AG04449 (cell line): Measurements from ENCODE around the gene NPC1.

Source experiments
- CTCF ChIA-PET: fragments of 350-600 bp; formaldehyde crosslinking; extraction: SDS; loops from one replicate; lab custom pipeline; 2021; ENCODE audit warnings: antibody characterized with exemption; lab: Yijun Ruan, JAX
- POLR2A ChIA-PET: fragments of 400-600, 350-600 bp; formaldehyde crosslinking; extraction: SDS; loops from one replicate; lab custom pipeline; 2020; ENCODE audit warnings: antibody characterized with exemption, inconsistent platforms; lab: Yijun Ruan, JAX
- DNase-seq: peaks from one replicate; pipeline ENCODE4 v3.0.0-alpha.2; 2010; ENCODE audit warnings: low read depth, low spot score
- H3K4me3 ChIP-seq: 2 replicates; pipeline ENCODE4 v1.5.1; 2011; ENCODE audit warnings: low read depth, mild to moderate bottlenecking, control low read depth, low read length
- CTCF ChIP-seq: IDR thresholded peaks from one replicate; pipeline ENCODE4 v1.5.1; 2011; ENCODE audit warnings: mild to moderate bottlenecking, moderate library complexity, low read length, control low read depth, inconsistent platforms; ENCODE audit not compliant: insufficient read depth; ENCODE audit errors: missing control alignments

Gene NPC1

GRCh38 chr18:23612434-23613090, 26.3 kb upstream of the NPC1 start:
- ChIA-PET POLR2A (no interaction called here), CTCF (interaction anchor here (1.6 to 2.9 kb wide), 3 partner anchors 10 to 91 kb away, joined by 3 to 18 read pairs (median 17); no protein-coding TSS in a partner anchor)
- no peak for DNase-seq
- no peak overlapping the region for H3K4me3 ChIP-seq
- no peak for TF ChIP-seq CTCF

- CTCF ChIA-PET: interaction anchor here (0.7 to 3.2 kb wide), 3 partner anchors 9 to 13 kb away, joined by 3 to 16 read pairs (median 3); no protein-coding TSS in a partner anchor
Observed at GRCh38 chr18:23609390-23610023, 23.2 kb upstream of the NPC1 start.

GRCh38 chr18:23608211-23608610, 21.9 kb upstream of the NPC1 start:
- DNase-seq: no peak
- H3K4me3 ChIP-seq: no peak overlapping the region
- CTCF ChIA-PET: interaction anchor here (1.3 to 3.2 kb wide), 3 partner anchors 11 to 95 kb away, joined by 3 to 16 read pairs (median 6); no protein-coding TSS in a partner anchor
- no peak for TF ChIP-seq CTCF
- POLR2A ChIA-PET: no interaction called here

More at GRCh38 chr18:23609390-23610023, 23.2 kb upstream of the NPC1 start:
- H3K4me3 ChIP-seq: no peak overlapping the region
- POLR2A ChIA-PET: no interaction called here
- TF ChIP-seq CTCF: no peak
- DNase-seq: no peak

GRCh38 chr18:23605941-23606340, 19.6 kb upstream of the NPC1 start:
- POLR2A ChIA-PET: no interaction called here
- TF ChIP-seq CTCF: no peak
- DNase-seq: no peak
- CTCF ChIA-PET: interaction anchor here (1.1 to 3.2 kb wide), 2 partner anchors 12 to 16 kb away, joined by 4 to 16 read pairs; no protein-coding TSS in a partner anchor
- H3K4me3 ChIP-seq: no peak overlapping the region

GRCh38 chr18:23599809-23600208, 13.5 kb upstream of the NPC1 start:
- ChIA-PET CTCF (interaction anchor here (1.0 to 5.8 kb wide), 6 partner anchors 8 to 101 kb away, joined by 3 to 41 read pairs (median 4); no protein-coding TSS in a partner anchor), POLR2A (no interaction called here)
- no peak for TF ChIP-seq CTCF
- DNase-seq: no peak
- no peak overlapping the region for H3K4me3 ChIP-seq

GRCh38 chr18:23596183-23596582, 9.9 kb upstream of the NPC1 start:
- POLR2A ChIA-PET: interaction anchor here (0.7 kb wide), 1 partner anchor 272 kb away, joined by 3 read pairs; no protein-coding TSS in a partner anchor
- TF ChIP-seq CTCF: no peak
- CTCF ChIA-PET: interaction anchor here (1.1 to 5.8 kb wide), 2 partner anchors 8 to 107 kb away, joined by 5 to 41 read pairs; no protein-coding TSS in a partner anchor
- H3K4me3 ChIP-seq: no peak overlapping the region
- DNase-seq: no peak
